HCT116 (cell line): Measurements from ENCODE around the gene HES1.

Experiments
- ATF3 ChIP-seq: IDR thresholded peaks from 2 replicates; pipeline ENCODE4 v1.6.1; 2012
- CTCF ChIP-seq, 3 experiments: fragments of 200-600 bp in 1 of 3; sonication (generic) in 1 of 3; IDR thresholded peaks in 2 of 3; conservative IDR thresholded peaks in 1 of 3; 2 replicates each; pipeline ENCODE4 v1.5.1; 2012 to 2017; ENCODE audit warnings: low read depth in 2 of 3, low read length in 2 of 3, antibody characterized with exemption in 1 of 3, borderline replicate concordance in 1 of 3, control low read depth in 1 of 3, mild to moderate bottlenecking in 1 of 3, mixed read lengths in 1 of 3, mixed run types in 1 of 3, moderate library complexity in 1 of 3; ENCODE audit not compliant: insufficient read depth in 1 of 3
- EGR1 ChIP-seq: IDR thresholded peaks from 2 replicates; pipeline ENCODE4 v1.6.1; 2012; ENCODE audit warnings: low read depth
- EZH2phosphoT487 ChIP-seq: fragments of 200-600 bp; IDR thresholded peaks from 2 replicates; pipeline ENCODE4 v1.6.1; 2018; ENCODE audit warnings: antibody characterized with exemption, borderline replicate concordance
- JUND ChIP-seq: IDR thresholded peaks from 2 replicates; pipeline ENCODE4 v1.6.1; 2012
- MAX ChIP-seq: IDR thresholded peaks from 2 replicates; pipeline ENCODE4 v1.6.1; 2012
- POLR2A ChIP-seq: IDR thresholded peaks from 2 replicates; pipeline ENCODE4 v1.7.0; 2011; ENCODE audit warnings: borderline replicate concordance; ENCODE audit not compliant: insufficient read depth, insufficient read length; ENCODE audit errors: extremely low read depth
- POLR2AphosphoS5 ChIP-seq: IDR thresholded peaks from 2 replicates; pipeline ENCODE4 v1.6.1; 2011; ENCODE audit warnings: mild to moderate bottlenecking, low read depth, low read length, moderate library complexity
- REST ChIP-seq: IDR thresholded peaks from 2 replicates; pipeline ENCODE4 v1.6.1; 2012; ENCODE audit warnings: low read depth
- SP1 ChIP-seq: IDR thresholded peaks from 2 replicates; pipeline ENCODE4 v1.6.1; 2012; ENCODE audit warnings: low read depth
- SRF ChIP-seq: IDR thresholded peaks from 2 replicates; pipeline ENCODE4 v1.6.1; 2012; ENCODE audit warnings: low read depth
- YY1 ChIP-seq: IDR thresholded peaks from 2 replicates; pipeline ENCODE4 v1.6.1; 2011; ENCODE audit warnings: low read length, low read depth, moderate library complexity, mild to moderate bottlenecking; ENCODE audit not compliant: insufficient replicate concordance; ENCODE audit errors: extremely low read depth

GRCh38 chr3:194140520-194141414 is 4.8 kb downstream of the HES1 start:
- TF ChIP-seq EZH2phosphoT487 = no peak
- no peak for TF ChIP-seq CTCF (IDR thresholded peaks at IDR 0.05 in 2 of 3, conservative IDR thresholded peaks at IDR 0.05 in 1 of 3; ENCODE audit: borderline replicate concordance in 1 of 3, insufficient read depth in 1 of 3, low read depth in 2 of 3, low read length in 2 of 3)
- no peak for TF ChIP-seq POLR2A
- no peak; the same call in none of the 2 replicates for TF ChIP-seq POLR2AphosphoS5
- TF ChIP-seq ATF3 = no peak
- TF ChIP-seq JUND = no peak
- TF ChIP-seq SP1 = no peak
- TF ChIP-seq EGR1 = no peak
- TF ChIP-seq SRF = no peak
- peak; percentile 30 for TF ChIP-seq YY1
- no peak for TF ChIP-seq REST
- no peak for TF ChIP-seq MAX
